HepG2 (cell line): ENCODE results near the gene MEAK7. TPM values are rescaled to one million over a fixed set of nuclear protein-coding genes. Genes with fewer than 3 reads are reported as not detected.

Source experiments
- ARNT2 ChIP-seq: sonication (generic); formaldehyde crosslinking; IDR thresholded peaks from 2 replicates; pipeline ENCODE4 v1.8.0; 2022; ENCODE audit warnings: mild to moderate bottlenecking, low read depth, missing genetic modification reagents, moderate library complexity
- KDM2A ChIP-seq: sonication (generic); formaldehyde crosslinking; IDR thresholded peaks from 2 replicates; pipeline ENCODE4 v1.4.0; 2020; ENCODE audit warnings: low read depth, missing genetic modification reagents, borderline replicate concordance
- PATZ1 ChIP-seq: sonication (generic); formaldehyde crosslinking; IDR thresholded peaks from 2 replicates; pipeline ENCODE4 v1.4.0; 2020; ENCODE audit warnings: missing genetic modification reagents
- PITX1 ChIP-seq: sonication (generic); formaldehyde crosslinking; IDR thresholded peaks from 2 replicates; pipeline ENCODE4 v1.5.1; 2020; ENCODE audit warnings: mild to moderate bottlenecking, missing genetic modification reagents
- PLSCR1 ChIP-seq: sonication (generic); formaldehyde crosslinking; IDR thresholded peaks from 2 replicates; pipeline ENCODE4 v1.5.0; 2020; ENCODE audit warnings: missing genetic modification reagents, mild to moderate bottlenecking, borderline replicate concordance
- TCF7L2 ChIP-seq: IDR thresholded peaks from 2 replicates; pipeline ENCODE4 v1.6.1; 2011; ENCODE audit warnings: mild to moderate bottlenecking, low read depth, low read length, moderate library complexity
- TEAD2 ChIP-seq: sonication (generic); formaldehyde crosslinking; IDR thresholded peaks from 2 replicates; pipeline ENCODE4 v1.9.0; 2021; ENCODE audit warnings: missing genetic modification reagents
- ZGPAT ChIP-seq: IDR thresholded peaks from 2 replicates; pipeline ENCODE4 v1.6.1; 2016; ENCODE audit warnings: mild to moderate bottlenecking
- ZKSCAN5 ChIP-seq: sonication (generic); formaldehyde crosslinking; IDR thresholded peaks from 2 replicates; pipeline ENCODE4 v1.5.1; 2020; ENCODE audit warnings: mild to moderate bottlenecking, missing genetic modification reagents
- ZKSCAN8 ChIP-seq: IDR thresholded peaks from 2 replicates; pipeline ENCODE4 v1.6.1; 2016; ENCODE audit warnings: borderline replicate concordance, missing genetic modification reagents, missing compliant biosample characterization
- ZNF281 ChIP-seq: sonication (generic); formaldehyde crosslinking; IDR thresholded peaks from 2 replicates; pipeline ENCODE4 v1.4.0; 2020; ENCODE audit warnings: missing genetic modification reagents, borderline replicate concordance
- ZNF3 ChIP-seq: IDR thresholded peaks from 2 replicates; pipeline ENCODE4 v1.7.0; 2017; ENCODE audit warnings: inconsistent platforms
- ZNF446 ChIP-seq: sonication (generic); formaldehyde crosslinking; IDR thresholded peaks from 2 replicates; pipeline ENCODE4 v1.5.0; 2020; ENCODE audit warnings: mild to moderate bottlenecking, missing genetic modification reagents
- ZNF704 ChIP-seq: sonication (generic); formaldehyde crosslinking; IDR thresholded peaks from 2 replicates; pipeline ENCODE4 v1.8.1; 2023; ENCODE audit warnings: mild to moderate bottlenecking, inconsistent platforms, moderate library complexity, missing genetic modification reagents, borderline replicate concordance
- ZNF768 ChIP-seq: sonication (generic); formaldehyde crosslinking; IDR thresholded peaks from 2 replicates; pipeline ENCODE4 v1.4.0; 2020; ENCODE audit warnings: missing genetic modification reagents
- ZNF770 ChIP-seq: sonication (generic); formaldehyde crosslinking; IDR thresholded peaks from 2 replicates; pipeline ENCODE4 v1.5.0; 2020; ENCODE audit warnings: mild to moderate bottlenecking, missing genetic modification reagents
- ZNF773 ChIP-seq: sonication (generic); formaldehyde crosslinking; IDR thresholded peaks from 2 replicates; pipeline ENCODE4 v1.4.0; 2020; ENCODE audit warnings: missing genetic modification reagents, borderline replicate concordance
- ZSCAN25 ChIP-seq: sonication (generic); formaldehyde crosslinking; IDR thresholded peaks from 2 replicates; pipeline ENCODE4 v1.8.0; 2022; ENCODE audit warnings: mild to moderate bottlenecking, missing genetic modification reagents
- polyA plus RNA-seq, 8 experiments: library from polyadenylated mRNA; depleted of rRNA in 3 of 8; stranded (reverse) in 7 of 8; unstranded in 1 of 8; fragments of >200 nt; fragmentation: Illumina TruSeq in 4 of 8; extraction: Trizol in 4 of 8; gene quantifications; 2 replicates each; pipeline versions ENCODE4 v1.2.1 to v1.2.3, GENCODE V29; 2011 to 2016; ENCODE audit warnings: low read depth in 4 of 8, missing spikeins in 1 of 8, mixed read lengths in 1 of 8; ENCODE audit not compliant: insufficient read depth in 1 of 8
- total RNA-seq, 5 experiments: library from RNA; depleted of rRNA; stranded (reverse); fragments of >200 nt; fragmentation: Illumina TruSeq; extraction: Trizol; gene quantifications; 2 replicates each; pipeline ENCODE4 v1.2.3, GENCODE V29; 2016; ENCODE audit warnings: low read depth in 1 of 5

MEAK7 gene
- total and polyA plus RNA-seq, 2 of the 13 experiments (the other 11 are each of a cell fraction or from before 2014, with no cell fraction given): 11.8 to 14.7 TPM

GRCh38 chr16:84503751-84504395, 586 bp downstream of the MEAK7 start (continued):
- TF ChIP-seq ZNF704 (CRISPR knock-in tag) (no peak), KDM2A (CRISPR knock-in tag) (no peak), ZNF446 (no peak), TEAD2 (CRISPR knock-in tag) (no peak), ZNF768 (CRISPR knock-in tag) (no peak), ARNT2 (CRISPR knock-in tag) (no peak), ZNF773 (no peak), TCF7L2 (no peak), PITX1 (CRISPR knock-in tag) (no peak), PLSCR1 (CRISPR knock-in tag) (no peak), ZKSCAN5 (CRISPR knock-in tag) (no peak), ZNF3 (CRISPR knock-in tag) (no peak), PATZ1 (CRISPR knock-in tag) (0 out of 2 replicates have a peak, but pooled peaks have one; percentile 7), ZGPAT (CRISPR knock-in tag) (no peak), ZNF770 (CRISPR knock-in tag) (no peak), ZSCAN25 (no peak), ZKSCAN8 (no peak), ZNF281 (0 out of 2 replicates have a peak, but pooled peaks have one; percentile 5)
